Common myeloid progenitor, CD34-positive (primary cell): ENCODE data around the gene WWOX.

Experiments
- CTCF ChIA-PET: fragments of 350-600 bp; sonication (Branson Sonifier 250); formaldehyde crosslinking; loops from one replicate; lab custom pipeline; 2021; ENCODE audit warnings: antibody characterized with exemption; lab: Charles Lee
- POLR2A ChIA-PET: fragments of 350-600 bp; sonication (Branson Sonifier 250); formaldehyde crosslinking; loops from one replicate; lab custom pipeline; 2021; ENCODE audit warnings: antibody characterized with exemption; lab: Charles Lee
- DNase-seq, 3 donors: peaks; one replicate each; pipeline versions ENCODE4 v3.0.0 to v3.0.0-alpha.2; 2013
- H3K27ac ChIP-seq, 2 experiments: 1 replicate in 1 of 2; 2 replicates in 1 of 2; pipeline ENCODE4 v1.7.0; 2013; ENCODE audit warnings: inconsistent platforms in 2 of 2, low read length in 2 of 2, mild to moderate bottlenecking in 2 of 2, low read depth in 1 of 2, moderate library complexity in 1 of 2; ENCODE audit not compliant: severe bottlenecking in 2 of 2, insufficient read depth in 1 of 2, poor library complexity in 1 of 2
- H3K27me3 ChIP-seq, 5 experiments: replicated peaks in 2 of 5; 1 replicate in 3 of 5; 2 replicates in 2 of 5; pipeline versions ENCODE4 v1.6.1 to v1.7.0; 2013; ENCODE audit warnings: low read length in 4 of 5, mild to moderate bottlenecking in 2 of 5, moderate library complexity in 2 of 5, inconsistent platforms in 1 of 5; ENCODE audit not compliant: insufficient read depth in 5 of 5, control insufficient read depth in 4 of 5
- H3K36me3 ChIP-seq, 4 experiments: 1 replicate in 2 of 4; 2 replicates in 2 of 4; pipeline versions ENCODE4 v1.6.1 to v1.7.0; 2013; ENCODE audit warnings: low read length in 3 of 4, control low read depth in 1 of 4, mild to moderate bottlenecking in 1 of 4; ENCODE audit not compliant: control insufficient read depth in 4 of 4, insufficient read depth in 4 of 4
- H3K4me1 ChIP-seq, 4 experiments: 1 replicate in 3 of 4; 2 replicates in 1 of 4; pipeline versions ENCODE4 v1.6.1 to v1.7.1; 2013; ENCODE audit warnings: low read length in 3 of 4, mild to moderate bottlenecking in 3 of 4, control low read depth in 1 of 4, inconsistent platforms in 1 of 4, moderate library complexity in 1 of 4; ENCODE audit not compliant: control insufficient read depth in 4 of 4, insufficient read depth in 4 of 4; ENCODE audit errors: control extremely low read depth in 1 of 4
- H3K4me3 ChIP-seq, 7 experiments: 1 replicate in 4 of 7; 2 replicates in 3 of 7; pipeline versions ENCODE4 v1.5.1 to v1.7.0; 2013; ENCODE audit warnings: mild to moderate bottlenecking in 7 of 7, low read length in 6 of 7, moderate library complexity in 6 of 7, inconsistent platforms in 2 of 7, low read depth in 2 of 7, control low read depth in 1 of 7; ENCODE audit not compliant: insufficient read depth in 4 of 7, control insufficient read depth in 1 of 7; ENCODE audit errors: extremely low read depth in 1 of 7
- H3K9me3 ChIP-seq, 5 experiments: 1 replicate in 4 of 5; 2 replicates in 1 of 5; pipeline versions ENCODE4 v1.6.1 to v1.7.1; 2013; ENCODE audit warnings: low read length in 4 of 5, mild to moderate bottlenecking in 2 of 5, inconsistent platforms in 1 of 5, low read depth in 1 of 5, moderate library complexity in 1 of 5; ENCODE audit not compliant: control insufficient read depth in 4 of 5, insufficient read depth in 2 of 5; ENCODE audit errors: control extremely low read depth in 1 of 5
- WGBS: methylation state at CpG from one replicate; pipeline ENCODE4 v1.1.5; 2013; ENCODE audit not compliant: insufficient coverage; 5-methylcytosine and 5-hydroxymethylcytosine counted together

The WWOX gene

DNA sequence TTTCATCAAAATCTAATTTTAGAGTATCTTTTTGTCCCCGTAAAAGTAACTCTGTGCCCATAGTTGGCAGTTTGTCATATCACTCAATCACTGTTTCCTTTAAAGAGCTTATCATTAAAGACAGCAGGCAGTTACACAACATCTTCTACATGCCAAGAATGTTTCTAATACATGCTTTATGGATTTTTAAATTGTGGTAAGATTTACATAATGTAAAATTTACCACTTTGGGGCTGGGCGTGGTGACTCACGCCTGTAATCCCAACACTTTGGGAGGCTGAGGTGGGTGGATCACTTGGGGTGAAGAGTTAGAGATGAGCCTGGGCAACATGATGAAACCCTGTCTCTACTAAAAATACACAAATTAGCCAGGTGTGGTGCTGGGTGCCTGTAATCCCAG lies 687.2 kb downstream of the WWOX start:
- no peak overlapping the region for H3K27ac ChIP-seq
- POLR2A ChIA-PET = no interaction called here
- H3K4me3 ChIP-seq = no peak overlapping the region
- WGBS = 6% methylated on average over 2 of the region's 3 CpGs
- CTCF ChIA-PET = no interaction called here
- H3K36me3 ChIP-seq = no peaks in the 10 kb centered on the region
- H3K4me1 ChIP-seq = peaks cover 0 to 4% (median 0%) of the 10 kb centered on the region in 4 experiments
- H3K9me3 ChIP-seq = no peaks in the 10 kb centered on the region
- DNase-seq = peak; percentile 62 to 92 (median 85)
- no peaks in the 10 kb centered on the region for H3K27me3 ChIP-seq

DNA sequence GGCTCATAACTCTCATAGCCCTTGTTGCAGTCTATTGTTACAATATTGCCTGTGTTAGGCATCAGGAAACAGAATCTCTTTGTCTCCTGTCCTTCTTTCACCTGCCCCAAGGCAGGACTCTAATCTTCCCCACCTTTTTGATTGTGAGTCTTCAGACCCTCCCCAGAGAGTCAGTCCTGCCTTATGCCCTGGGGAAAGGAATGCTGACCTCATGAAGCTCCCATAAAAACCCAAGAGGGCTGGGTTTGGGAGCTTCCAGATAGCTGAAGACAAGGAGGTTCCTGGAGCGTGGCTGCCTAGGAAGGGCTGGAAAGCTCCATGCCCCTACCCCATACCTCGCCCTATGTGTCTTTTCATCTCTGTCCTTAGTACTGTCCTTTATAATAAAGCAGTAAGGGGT lies 688.8 kb downstream of the WWOX start:
- no CpG with 5 or more reads among the region's 2 CpGs for WGBS
- Histone ChIP-seq H3K36me3 (no peaks in the 10 kb centered on the region), H3K27me3 (no peaks in the 10 kb centered on the region), H3K27ac (no peak overlapping the region), H3K4me1 (peaks cover 0 to 4% (median 0%) of the 10 kb centered on the region in 4 experiments), H3K9me3 (no peaks in the 10 kb centered on the region), H3K4me3 (no peak overlapping the region)
- no peak for DNase-seq
- ChIA-PET POLR2A (no interaction called here), CTCF (no interaction called here)

DNA sequence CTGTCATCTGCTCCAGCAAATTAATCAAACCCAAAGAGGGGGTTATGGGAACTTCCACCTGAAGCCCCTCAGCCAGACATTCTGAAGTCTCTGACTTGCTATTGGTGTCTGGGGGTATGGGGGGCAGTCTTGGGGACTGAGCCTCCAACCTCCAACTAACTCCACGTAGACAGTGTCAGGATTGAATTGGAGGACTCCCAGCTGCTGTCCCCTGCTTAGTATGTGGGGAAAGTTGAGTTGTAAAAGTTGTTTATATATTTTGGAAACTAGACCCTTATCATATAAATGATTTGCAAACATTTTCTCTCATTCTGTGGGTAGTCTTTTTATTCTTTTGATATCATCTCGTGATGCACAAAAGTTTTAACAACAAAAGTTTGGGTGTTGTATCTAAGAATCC lies 689.2 kb downstream of the WWOX start:
- Histone ChIP-seq H3K4me1 (peaks cover 0 to 4% (median 0%) of the 10 kb centered on the region in 4 experiments), H3K4me3 (no peak overlapping the region), H3K9me3 (no peaks in the 10 kb centered on the region), H3K27me3 (no peaks in the 10 kb centered on the region), H3K27ac (no peak overlapping the region), H3K36me3 (no peaks in the 10 kb centered on the region)
- ChIA-PET CTCF (no interaction called here), POLR2A (no interaction called here)
- DNase-seq = no peak
- WGBS = 100% methylated on average over 1 of the region's 2 CpGs

DNA sequence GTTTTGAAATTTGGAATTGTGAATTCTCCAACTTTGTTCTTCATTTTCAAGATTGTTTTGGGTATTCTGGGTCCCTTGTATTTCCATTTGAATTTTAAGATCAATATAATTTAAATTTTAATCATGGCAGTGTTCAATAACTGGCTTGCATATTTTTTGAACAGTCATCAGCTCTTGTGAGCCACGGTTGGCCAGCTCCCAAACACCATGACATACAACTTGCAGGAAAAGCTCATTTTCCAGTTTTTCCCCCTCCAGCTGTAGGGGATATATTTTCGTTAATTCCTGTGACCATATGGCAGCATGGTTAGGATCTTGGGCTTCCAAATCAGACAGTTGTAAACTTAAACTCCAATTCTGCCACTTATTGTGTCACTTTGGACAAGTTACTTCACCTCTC lies 690.1 kb downstream of the WWOX start:
- ChIA-PET POLR2A (no interaction called here), CTCF (no interaction called here)
- Histone ChIP-seq H3K27me3 (no peaks in the 10 kb centered on the region), H3K36me3 (no peaks in the 10 kb centered on the region), H3K27ac (no peak overlapping the region), H3K9me3 (no peaks in the 10 kb centered on the region), H3K4me1 (peaks cover 0 to 4% (median 0%) of the 10 kb centered on the region in 4 experiments), H3K4me3 (no peak overlapping the region)
- 57% methylated on average over 1 of the region's 2 CpGs for WGBS
- no peak for DNase-seq

DNA sequence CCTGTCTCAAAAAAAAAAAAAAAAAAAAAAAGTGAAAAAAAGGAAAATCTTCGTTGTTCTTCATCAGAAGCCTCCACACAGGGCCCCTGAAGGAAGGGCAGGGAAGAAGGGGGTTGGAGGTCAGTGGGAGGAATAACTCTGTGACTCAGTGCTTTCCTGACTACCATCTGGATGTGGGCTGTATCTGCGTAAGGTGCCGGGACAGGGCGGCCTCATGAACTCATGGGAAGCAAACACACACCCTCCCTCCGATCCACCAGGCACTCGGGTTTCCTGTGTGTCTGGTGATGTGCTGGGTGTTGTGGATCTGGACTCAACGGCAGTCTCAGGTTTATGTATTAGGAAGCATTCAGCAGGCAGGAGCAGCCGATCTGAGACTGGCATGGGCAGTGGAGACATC lies 691.6 kb downstream of the WWOX start:
- POLR2A ChIA-PET = no interaction called here
- DNase-seq = no peak
- CTCF ChIA-PET = no interaction called here
- Histone ChIP-seq H3K36me3 (no peaks in the 10 kb centered on the region), H3K27ac (no peak overlapping the region), H3K9me3 (no peaks in the 10 kb centered on the region), H3K4me1 (peaks cover 0 to 4% (median 0%) of the 10 kb centered on the region in 4 experiments), H3K27me3 (no peaks in the 10 kb centered on the region), H3K4me3 (no peak overlapping the region)
- 92% methylated on average over 4 of the region's 8 CpGs for WGBS

DNA sequence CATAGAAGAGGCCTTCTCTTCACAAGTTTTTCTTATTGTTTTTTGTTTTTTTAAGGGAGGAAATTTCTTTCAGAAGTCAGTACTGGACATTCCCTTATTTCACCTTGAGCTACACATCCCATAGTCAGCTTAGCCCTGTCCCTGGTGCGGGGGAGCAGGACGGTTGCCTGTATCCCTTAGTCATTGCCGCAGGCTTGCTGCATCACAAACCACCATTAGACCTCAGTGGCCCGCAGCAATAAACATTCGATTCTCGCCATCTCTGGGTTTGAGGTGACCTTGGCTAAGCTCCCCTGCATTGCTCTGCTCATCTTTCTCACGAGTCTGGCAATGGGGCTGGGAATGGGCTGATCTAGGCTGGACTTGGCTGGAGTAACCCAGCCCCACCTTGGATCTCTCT lies 692.5 kb downstream of the WWOX start:
- Histone ChIP-seq H3K27ac (no peak overlapping the region), H3K9me3 (no peaks in the 10 kb centered on the region), H3K27me3 (no peaks in the 10 kb centered on the region), H3K4me1 (no peaks in the 10 kb centered on the region), H3K36me3 (no peaks in the 10 kb centered on the region), H3K4me3 (no peak overlapping the region)
- POLR2A ChIA-PET = no interaction called here
- no peak for DNase-seq
- WGBS = 100% methylated on average over 5 of the region's 7 CpGs
- CTCF ChIA-PET = interaction anchor here (1.0 to 1.1 kb wide), 2 partner anchors 22 to 1734 kb away, joined by 3 read pairs; no protein-coding TSS in a partner anchor

DNA sequence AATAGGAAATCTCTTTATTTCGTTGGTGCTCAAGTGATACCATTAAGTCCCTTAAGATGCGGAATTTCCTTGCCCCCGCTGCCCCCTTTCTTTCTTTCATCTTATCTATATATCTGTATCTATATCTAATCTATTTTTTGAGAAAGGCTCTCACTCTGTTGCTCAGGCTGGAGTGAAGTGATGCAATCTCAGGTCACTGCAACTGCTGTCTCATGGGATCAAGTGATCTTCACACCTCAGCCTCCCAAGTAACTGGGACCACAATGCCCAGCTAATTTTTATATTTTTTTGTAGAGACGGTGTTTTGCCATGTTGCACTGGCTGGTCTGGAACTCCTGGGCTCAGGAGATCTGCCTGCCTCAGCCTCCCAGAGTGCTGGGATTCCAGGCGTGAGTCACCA lies 693.5 kb downstream of the WWOX start:
- Histone ChIP-seq H3K36me3 (no peaks in the 10 kb centered on the region), H3K4me1 (no peaks in the 10 kb centered on the region), H3K4me3 (no peak overlapping the region), H3K9me3 (no peaks in the 10 kb centered on the region), H3K27ac (no peak overlapping the region), H3K27me3 (no peaks in the 10 kb centered on the region)
- DNase-seq = no peak
- CTCF ChIA-PET = interaction anchor here (1.0 kb wide), 1 partner anchor 23 kb away, joined by 3 read pairs; no protein-coding TSS in a partner anchor
- WGBS = 100% methylated on average over 1 of the region's 5 CpGs
- POLR2A ChIA-PET = no interaction called here
